IMR-90 (cell line): ENCODE data around the gene MOCS2. TPM values are rescaled to one million over a fixed set of nuclear protein-coding genes. Genes with fewer than 3 reads are reported as not detected.

Experiments
- ATAC-seq: fragments of 200-7000 bp; cut with Tn5 transposase; 2 replicates; pipeline ENCODE4 v1.9.1; 2020; ENCODE audit warnings: low read depth, mild to moderate bottlenecking, moderate library complexity
- BruUV-seq: library from RNA; stranded (reverse); fragments of 400-500 nt; replicated peaks from 2 replicates; lab custom pipeline; 2021; lab: Mats Ljungman, UMichigan
- CTCF ChIA-PET: fragments of 300-600 bp; formaldehyde crosslinking; extraction: SDS; loops from one replicate; lab custom pipeline; 2021; ENCODE audit warnings: antibody characterized with exemption; lab: Yijun Ruan, JAX
- POLR2A ChIA-PET: fragments of 300-600 bp; sonication (Branson Sonifier 250); formaldehyde crosslinking; loops from one replicate; lab custom pipeline; 2022; ENCODE audit warnings: antibody characterized with exemption; ENCODE audit not compliant: unreplicated experiment; lab: Charles Lee
- DNase-seq: peaks from one replicate; pipeline ENCODE4 v3.0.0; 2013
- H2AFZ ChIP-seq: replicated peaks from 2 replicates; pipeline ENCODE3; 2013; ENCODE audit warnings: low read length, mild to moderate bottlenecking; ENCODE audit not compliant: poor library complexity
- H2AK5ac ChIP-seq: 2 replicates; pipeline ENCODE4 v1.6.1; 2013; ENCODE audit warnings: low read depth, low read length, inconsistent platforms
- H2AK9ac ChIP-seq: replicated peaks from 2 replicates; pipeline ENCODE3; 2013; ENCODE audit warnings: mild to moderate bottlenecking, low read depth, low read length, moderate library complexity; ENCODE audit not compliant: poor library complexity
- H2BK120ac ChIP-seq: 2 replicates; pipeline ENCODE4 v1.6.1; 2013; ENCODE audit warnings: low read depth, low read length, inconsistent platforms
- H2BK15ac ChIP-seq: 3 replicates; pipeline ENCODE4 v1.6.1; 2013; ENCODE audit warnings: low read depth, low read length, inconsistent platforms
- H2BK20ac ChIP-seq: 2 replicates; pipeline ENCODE4 v1.6.1; 2013; ENCODE audit warnings: low read depth, mild to moderate bottlenecking, inconsistent platforms, low read length, moderate library complexity
- H2BK5ac ChIP-seq: 2 replicates; pipeline ENCODE4 v1.6.1; 2013; ENCODE audit warnings: mild to moderate bottlenecking, low read depth, low read length, inconsistent platforms; ENCODE audit not compliant: poor library complexity, severe bottlenecking
- H3K14ac ChIP-seq: replicated peaks from 2 replicates; pipeline ENCODE4 v1.6.1; 2013; ENCODE audit warnings: low read depth, low read length, inconsistent platforms
- H3K18ac ChIP-seq: 2 replicates; pipeline ENCODE4 v1.6.1; 2013; ENCODE audit warnings: low read depth, low read length, control low read depth
- H3K23ac ChIP-seq: 2 replicates; pipeline ENCODE4 v1.6.1; 2013; ENCODE audit warnings: low read depth, low read length, inconsistent platforms
- H3K27ac ChIP-seq: 2 replicates; pipeline ENCODE4 v1.5.1; 2013; ENCODE audit warnings: mild to moderate bottlenecking, control low read depth, low read length; ENCODE audit not compliant: insufficient read depth
- H3K27me3 ChIP-seq: 2 replicates; pipeline ENCODE4 v1.6.1; 2013; ENCODE audit warnings: low read length; ENCODE audit not compliant: control insufficient read depth, insufficient read depth
- H3K36me3 ChIP-seq: 2 replicates; pipeline ENCODE4 v1.6.1; 2013; ENCODE audit warnings: low read length, mixed read lengths; ENCODE audit not compliant: control insufficient read depth, insufficient read depth
- H3K4ac ChIP-seq: 2 replicates; pipeline ENCODE4 v1.6.1; 2013; ENCODE audit warnings: low read depth, low read length, inconsistent platforms
- H3K4me1 ChIP-seq: 2 replicates; pipeline ENCODE4 v1.6.1; 2013; ENCODE audit warnings: low read length, mixed read lengths; ENCODE audit not compliant: control insufficient read depth, insufficient read depth
- H3K4me2 ChIP-seq: 2 replicates; pipeline ENCODE4 v1.6.1; 2013; ENCODE audit warnings: low read depth, mild to moderate bottlenecking, control low read depth, low read length, moderate library complexity
- H3K4me3 ChIP-seq: 2 replicates; pipeline ENCODE4 v1.5.1; 2013; ENCODE audit warnings: low read depth, mild to moderate bottlenecking, control low read depth, low read length, moderate library complexity; ENCODE audit not compliant: insufficient read depth
- H3K56ac ChIP-seq: 2 replicates; pipeline ENCODE4 v1.6.1; 2013; ENCODE audit warnings: low read length, inconsistent platforms; ENCODE audit not compliant: insufficient read depth; ENCODE audit errors: extremely low read depth
- H3K79me1 ChIP-seq, 2 experiments: 2 replicates each; pipeline ENCODE4 v1.6.1; 2013; ENCODE audit warnings: low read length in 2 of 2, inconsistent platforms in 1 of 2, low read depth in 1 of 2
- H3K9ac ChIP-seq: 2 replicates; pipeline ENCODE4 v1.6.1; 2013; ENCODE audit warnings: low read depth, low read length, control low read depth
- H3K9me1 ChIP-seq: 2 replicates; pipeline ENCODE4 v1.6.1; 2013; ENCODE audit warnings: low read length, inconsistent platforms; ENCODE audit not compliant: insufficient read depth
- H3K9me3 ChIP-seq: 2 replicates; pipeline ENCODE4 v1.6.1; 2013; ENCODE audit warnings: low read length; ENCODE audit not compliant: control insufficient read depth, insufficient read depth
- H4K20me1 ChIP-seq: 2 replicates; pipeline ENCODE4 v1.6.1; 2013; ENCODE audit warnings: low read length, inconsistent platforms; ENCODE audit not compliant: insufficient read depth
- H4K5ac ChIP-seq: 2 replicates; pipeline ENCODE4 v1.6.1; 2013; ENCODE audit warnings: mild to moderate bottlenecking, low read depth, low read length, control low read depth
- H4K8ac ChIP-seq, 2 experiments: 2 replicates each; pipeline ENCODE4 v1.6.1; 2013; ENCODE audit warnings: low read depth in 2 of 2, low read length in 2 of 2, control low read depth in 1 of 2, inconsistent platforms in 1 of 2
- H4K91ac ChIP-seq: 2 replicates; pipeline ENCODE4 v1.6.1; 2013; ENCODE audit warnings: low read depth, low read length, inconsistent platforms; ENCODE audit not compliant: insufficient read depth
- BHLHE40 ChIP-seq: fragments of 150-350 bp; IDR thresholded peaks from 2 replicates; pipeline ENCODE4 v1.6.1; 2016; ENCODE audit warnings: mild to moderate bottlenecking, low read depth, low read length
- FOS ChIP-seq: fragments of 150-350 bp; IDR thresholded peaks from 2 replicates; pipeline ENCODE4 v1.6.1; 2016; ENCODE audit warnings: low read depth, low read length
- MAFK ChIP-seq: IDR thresholded peaks from 2 replicates; pipeline ENCODE4 v1.6.1; 2012; ENCODE audit warnings: low read depth, low read length, improper control_type of control experiment
- RAD21 ChIP-seq: IDR thresholded peaks from 2 replicates; pipeline ENCODE4 v1.6.1; 2012; ENCODE audit warnings: low read length, improper control_type of control experiment
- WGBS, 2 experiments: methylation state at CpG; one replicate each; pipeline versions ENCODE4 v1.1.5 to v1.1.7; 2013; ENCODE audit warnings: missing lambda C conversion rate in 2 of 2; ENCODE audit not compliant: insufficient read length in 1 of 2; ENCODE audit errors: extremely low coverage in 2 of 2; 5-methylcytosine and 5-hydroxymethylcytosine counted together
- dilution Hi-C: fragments of 300-500 bp; cut with HindIII; formaldehyde crosslinking; loops from one replicate; pipeline ENCODE4 v1.14.3; 2018; ENCODE audit warnings: low sequenced_read_pairs; ENCODE audit not compliant: unreplicated experiment
- in situ Hi-C: fragments of 300-500 bp; cut with MboI; formaldehyde crosslinking; loops from 3 replicates; pipeline ENCODE4 v1.14.3; 2019; ENCODE audit warnings: low sequenced_read_pairs, inconsistent platforms, mixed read lengths
- intact Hi-C: fragments of 100-400 bp; cut with micrococcal nuclease; formaldehyde crosslinking; loops from 2 replicates; pipeline ENCODE4 v1.10.0; 2022
- polyA plus RNA-seq, 3 experiments: library from polyadenylated mRNA; depleted of rRNA; stranded (reverse); fragments of >200 nt; gene quantifications; 2 replicates each; pipeline ENCODE4 v1.2.3, GENCODE V29; 2012; ENCODE audit warnings: low replicate concordance in 1 of 3
- total RNA-seq: library from RNA; depleted of rRNA; stranded (reverse); fragments of >200 nt; gene quantifications from 2 replicates; pipeline ENCODE4 v1.2.3, GENCODE V29; 2012

Gene MOCS2
- total and polyA plus RNA-seq, 2 of the 4 experiments (the other 2 are of a cell fraction): 36.4 to 40.0 TPM

DNA sequence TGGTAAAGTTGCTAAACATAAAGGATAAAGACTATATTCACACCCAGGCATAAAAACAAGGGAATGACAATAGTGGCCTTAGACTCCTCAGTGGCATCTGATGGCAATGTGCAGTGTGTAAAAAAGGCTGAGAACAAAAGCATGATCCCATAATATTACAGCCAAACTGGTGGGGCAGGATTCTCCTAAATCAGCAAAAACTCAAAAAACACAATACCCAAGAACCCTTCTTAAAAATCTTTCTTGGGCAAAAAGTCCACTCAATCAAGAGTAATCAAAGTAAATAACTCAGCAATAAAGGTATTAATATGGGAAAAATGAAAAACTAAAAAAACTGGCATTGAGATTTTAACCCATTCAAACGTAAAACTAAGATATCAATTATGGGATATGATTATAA, 1.6 kb upstream of the MOCS2 start:
- Histone ChIP-seq H3K4me2 (no peak overlapping the region), H3K36me3 (peaks cover 2% of the 10 kb centered on the region; the same call in 1 of the 2 replicates), H3K4me3 (no peak overlapping the region), H4K91ac (no peak overlapping the region), H3K56ac (no peak overlapping the region), H4K5ac (no peak overlapping the region), H3K9me1 (peaks cover 4% of the 10 kb centered on the region; the same call in 1 of the 2 replicates), H2AK9ac (no peak overlapping the region), H3K14ac (no peak overlapping the region), H3K18ac (no peak overlapping the region), H2BK5ac (no peak overlapping the region), H3K27me3 (no peaks in the 10 kb centered on the region), H2BK120ac (no peak overlapping the region), H3K4ac (no peak overlapping the region), H3K9me3 (no peaks in the 10 kb centered on the region), H3K4me1 (no peaks in the 10 kb centered on the region; the same call in 1 of the 2 replicates), H2BK15ac (no peak overlapping the region), H3K79me1 (peaks cover 19 to 36% of the 10 kb centered on the region in 2 experiments), H3K23ac (no peak overlapping the region), H3K27ac (no peak overlapping the region), H4K20me1 (no peaks in the 10 kb centered on the region), H4K8ac (no peak overlapping the region), H3K9ac (no peak overlapping the region), H2AFZ (no peak overlapping the region), H2AK5ac (no peak overlapping the region), H2BK20ac (no peak overlapping the region)
- dilution Hi-C loops (no loop called here), in situ Hi-C loops (no loop called here), intact Hi-C loops (no loop called here)
- ChIA-PET CTCF (no interaction called here), POLR2A (interaction anchor here (0.6 kb wide), 1 partner anchor 117 kb away, joined by 3 read pairs; no protein-coding TSS in a partner anchor)
- no peak for TF ChIP-seq RAD21
- TF ChIP-seq BHLHE40: no peak
- no peak for TF ChIP-seq FOS
- TF ChIP-seq MAFK: 0 out of 2 replicates have a peak, but pooled peaks have one; percentile 13
- no peak for ATAC-seq
- WGBS, 2 experiments: no CpG with 5 or more reads among the region's 1 CpG
- DNase-seq: no peak
- no TSS peak for BruUV-seq
